K562 (cell line): ENCODE measurements around the gene NAA38. TPM values are rescaled to one million over a fixed set of nuclear protein-coding genes. Genes with fewer than 3 reads are reported as not detected.

Experiments used
- ARHGAP35 ChIP-seq: fragments of 450-650 bp; IDR thresholded peaks from 2 replicates; pipeline ENCODE4 v1.6.1; 2018; ENCODE audit not compliant: partially characterized antibody
- BACH1 ChIP-seq: fragments of 200-800 bp; sonication (Bioruptor generic); IDR thresholded peaks from 2 replicates; pipeline ENCODE4 v1.6.1; 2016; ENCODE audit warnings: missing genetic modification characterization, missing compliant biosample characterization
- CBX5 ChIP-seq: IDR thresholded peaks from 2 replicates; pipeline ENCODE4 v1.6.1; 2014; ENCODE audit warnings: low read depth, borderline replicate concordance
- CXXC5 ChIP-seq: fragments of 250-450 bp; sonication (Bioruptor Pico); IDR thresholded peaks from 2 replicates; pipeline ENCODE4 v1.8.0; 2022; ENCODE audit warnings: inconsistent platforms, mild to moderate bottlenecking, moderate library complexity
- DACH1 ChIP-seq: fragments of 450-650 bp; IDR thresholded peaks from 2 replicates; pipeline ENCODE4 v1.6.1; 2018; ENCODE audit not compliant: partially characterized antibody
- FOXJ3 ChIP-seq: sonication (generic); formaldehyde crosslinking; IDR thresholded peaks from 2 replicates; pipeline ENCODE4 v1.4.0; 2020; ENCODE audit warnings: mild to moderate bottlenecking, missing genetic modification reagents
- HNRNPL ChIP-seq: fragments of 200-400 bp; formaldehyde crosslinking; IDR thresholded peaks from 2 replicates; pipeline ENCODE4 v1.6.1; 2017; ENCODE audit warnings: low read depth, mild to moderate bottlenecking, low read length
- JUNB ChIP-seq: fragments of 450-650 bp; formaldehyde crosslinking; conservative IDR thresholded peaks from 2 replicates; pipeline ENCODE4 v1.4.0; 2020; ENCODE audit warnings: mild to moderate bottlenecking
- MCM7 ChIP-seq, 2 experiments: fragments of 450-650 bp; IDR thresholded peaks; 2 replicates each; pipeline ENCODE4 v1.6.1; 2016 to 2018
- NFE2L1 ChIP-seq: fragments of 450-650 bp; IDR thresholded peaks from 2 replicates; pipeline ENCODE4 v1.6.1; 2016; ENCODE audit warnings: missing genetic modification characterization, low read depth, mild to moderate bottlenecking, missing compliant biosample characterization, moderate library complexity, borderline replicate concordance
- RBM25 ChIP-seq: fragments of 200-400 bp; formaldehyde crosslinking; IDR thresholded peaks from 2 replicates; pipeline ENCODE4 v1.6.1; 2018; ENCODE audit warnings: low read length, low read depth, moderate library complexity; ENCODE audit not compliant: severe bottlenecking
- SIRT6 ChIP-seq: IDR thresholded peaks from one replicate; pipeline ENCODE4 v1.6.1; 2012; ENCODE audit warnings: low read depth, mild to moderate bottlenecking, control low read depth, inconsistent platforms, low read length, moderate library complexity
- SMARCC2 ChIP-seq: fragments of 450-650 bp; IDR thresholded peaks from 2 replicates; pipeline ENCODE4 v1.6.1; 2017; ENCODE audit warnings: antibody characterized with exemption, moderate library complexity, mild to moderate bottlenecking, low read depth
- TCFL5 ChIP-seq: fragments of 250-450 bp; sonication (Bioruptor Pico); conservative IDR thresholded peaks from 2 replicates; pipeline ENCODE4 v1.6.1; 2021; ENCODE audit warnings: mild to moderate bottlenecking, moderate library complexity, matching md5 sums
- THRAP3 ChIP-seq: fragments of 450-650 bp; IDR thresholded peaks from 2 replicates; pipeline ENCODE4 v1.6.1; 2016; ENCODE audit warnings: mild to moderate bottlenecking, inconsistent platforms, borderline replicate concordance
- TOE1 ChIP-seq, 2 experiments: fragments of 450-650 bp in 1 of 2; sonication (generic) in 1 of 2; formaldehyde crosslinking in 1 of 2; IDR thresholded peaks; 2 replicates each; pipeline versions ENCODE4 v1.7.1 to v1.8.0; 2016 to 2022; ENCODE audit warnings: borderline replicate concordance in 2 of 2, mild to moderate bottlenecking in 2 of 2, antibody characterized with exemption in 1 of 2, inconsistent platforms in 1 of 2, low read depth in 1 of 2, missing genetic modification reagents in 1 of 2, moderate library complexity in 1 of 2
- XRCC5 ChIP-seq: fragments of 200-400 bp; formaldehyde crosslinking; IDR thresholded peaks from 2 replicates; pipeline ENCODE4 v1.6.1; 2017; ENCODE audit warnings: low read depth, mild to moderate bottlenecking, low read length
- ZNF12 ChIP-seq: sonication (generic); formaldehyde crosslinking; IDR thresholded peaks from 2 replicates; pipeline ENCODE4 v1.4.0; 2020; ENCODE audit warnings: mild to moderate bottlenecking, missing genetic modification reagents
- ZNF311 ChIP-seq: fragments of 250-450 bp; sonication (Bioruptor Pico); IDR thresholded peaks from 2 replicates; pipeline ENCODE4 v1.4.0; 2020; ENCODE audit warnings: mild to moderate bottlenecking, moderate library complexity
- ZZZ3 ChIP-seq: fragments of 450-650 bp; IDR thresholded peaks from 2 replicates; pipeline ENCODE4 v1.6.1; 2016; ENCODE audit warnings: antibody characterized with exemption, mild to moderate bottlenecking, moderate library complexity
- polyA plus RNA-seq, 8 experiments: library from polyadenylated mRNA; depleted of rRNA in 4 of 8; stranded (reverse) in 5 of 8; unstranded in 3 of 8; fragments of >200 nt; fragmentation: Nextera tagmentation in 2 of 8; fragmentation: Illumina TruSeq in 1 of 8; extraction: Ambion mirVana in 2 of 8; extraction: Trizol in 1 of 8; gene quantifications; 2 replicates each; pipeline versions ENCODE4 v1.2.1 to v1.2.3, GENCODE V29; 2011 to 2014; ENCODE audit warnings: inconsistent platforms in 1 of 8, missing spikeins in 1 of 8
- total RNA-seq, 7 experiments: library from RNA; depleted of rRNA in 6 of 7; stranded (reverse); fragments of >200 nt in 6 of 7; fragmentation: Illumina TruSeq in 2 of 7; extraction: Trizol in 2 of 7; gene quantifications; 2 replicates each; pipeline versions ENCODE4 v1.2.1 to v1.2.3, GENCODE V29; 2011 to 2021; ENCODE audit warnings: low replicate concordance in 1 of 7
- TF ChIP-seq, protein P1 (sequence below): sonication (generic); formaldehyde crosslinking; IDR thresholded peaks from 2 replicates; pipeline ENCODE4 v1.8.1; 2023; ENCODE audit warnings: mild to moderate bottlenecking, missing genetic modification reagents, moderate library complexity
- TF ChIP-seq, protein P2 (sequence below): fragments of 450-650 bp; IDR thresholded peaks from 2 replicates; pipeline ENCODE4 v1.6.1; 2016; ENCODE audit warnings: low read depth, mild to moderate bottlenecking, moderate library complexity
- TF ChIP-seq, protein P3 (sequence below): fragments of 250-450 bp; sonication (Bioruptor Pico); IDR thresholded peaks from 2 replicates; pipeline ENCODE4 v1.4.0; 2020; ENCODE audit warnings: mild to moderate bottlenecking

The NAA38 gene
- total and polyA plus RNA-seq, 9 of the 15 experiments (the other 6 are each of a cell fraction or from before 2014, with no cell fraction given), result 16.4 to 99.8 (median 57.3) TPM

DNA sequence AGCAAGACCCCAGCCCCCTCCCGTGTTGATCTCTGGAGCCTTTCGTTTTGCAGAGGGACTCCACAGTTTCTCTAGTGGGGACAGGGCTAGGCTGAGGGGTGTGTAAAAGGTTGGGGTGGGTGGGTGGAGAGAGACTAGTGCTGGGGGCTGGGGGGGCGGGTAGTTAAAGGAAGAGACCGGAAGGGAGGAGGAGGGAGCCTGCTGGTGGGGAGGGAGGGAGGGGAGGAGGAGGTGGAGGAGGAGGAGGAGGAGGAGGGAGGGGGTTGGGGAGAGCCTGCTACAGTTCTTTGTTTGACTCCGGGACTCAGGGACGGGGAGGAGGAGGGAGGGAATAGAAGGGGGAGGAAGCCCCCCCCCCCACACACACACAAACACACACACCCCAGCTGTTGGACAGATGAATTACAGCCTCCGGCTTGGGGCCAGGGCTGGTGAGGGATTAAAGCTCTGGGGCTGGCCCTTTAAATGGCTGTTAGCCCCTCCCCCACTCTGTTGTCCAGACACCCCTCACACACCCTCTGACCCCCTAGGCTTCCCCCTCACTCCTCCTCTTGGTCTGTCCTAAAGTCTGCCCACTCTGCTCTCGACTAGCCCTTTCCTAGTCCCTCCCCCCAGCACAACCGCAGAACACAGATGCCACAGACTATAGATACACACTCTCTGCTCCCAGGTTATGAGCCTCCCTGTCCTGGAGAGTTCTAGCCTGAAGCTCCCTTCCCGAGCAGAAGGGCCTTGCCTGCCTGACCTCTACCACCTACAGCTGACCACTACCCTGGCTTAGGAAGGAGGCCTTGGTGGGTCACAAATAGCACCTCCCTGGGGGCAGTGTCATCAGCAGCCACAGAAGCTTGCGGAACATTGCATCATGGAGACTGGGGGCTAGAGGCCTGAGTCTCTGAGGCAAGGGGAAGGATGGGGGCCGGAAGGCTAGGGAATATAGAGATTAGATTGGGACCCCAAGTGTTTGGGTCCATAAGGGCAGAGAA is 19.0 kb downstream of the NAA38 start (continued):
- TF ChIP-seq SMARCC2 (no peak), CBX5 (no peak), DACH1 (no peak), BACH1 (tag) (no peak), HNRNPL (no peak), TOE1 (IDR thresholded peaks at IDR 0.05; ENCODE audit: borderline replicate concordance) (0 out of 2 replicates have a peak, but pooled peaks have one; percentile 34), TOE1 (CRISPR knock-in tag; IDR thresholded peaks at IDR 0.05; ENCODE audit: borderline replicate concordance, low read depth) (no peak), MCM7 (IDR thresholded peaks at IDR 0.05) (no peak), CXXC5 (CRISPR knock-in tag) (no peak), TCFL5 (CRISPR knock-in tag) (no peak), RBM25 (no peak), SIRT6 (no peak), NFE2L1 (tag) (no peak), FOXJ3 (CRISPR knock-in tag) (no peak), ZNF311 (CRISPR knock-in tag) (no peak), ZZZ3 (no peak), ZNF12 (CRISPR knock-in tag) (no peak), XRCC5 (no peak), JUNB (CRISPR knock-in tag) (no peak), ARHGAP35 (no peak), THRAP3 (no peak)
- TF ChIP-seq, protein P1, sequence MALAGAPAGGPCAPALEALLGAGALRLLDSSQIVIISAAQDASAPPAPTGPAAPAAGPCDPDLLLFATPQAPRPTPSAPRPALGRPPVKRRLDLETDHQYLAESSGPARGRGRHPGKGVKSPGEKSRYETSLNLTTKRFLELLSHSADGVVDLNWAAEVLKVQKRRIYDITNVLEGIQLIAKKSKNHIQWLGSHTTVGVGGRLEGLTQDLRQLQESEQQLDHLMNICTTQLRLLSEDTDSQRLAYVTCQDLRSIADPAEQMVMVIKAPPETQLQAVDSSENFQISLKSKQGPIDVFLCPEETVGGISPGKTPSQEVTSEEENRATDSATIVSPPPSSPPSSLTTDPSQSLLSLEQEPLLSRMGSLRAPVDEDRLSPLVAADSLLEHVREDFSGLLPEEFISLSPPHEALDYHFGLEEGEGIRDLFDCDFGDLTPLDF (CRISPR knock-in tag), result no peak
- TF ChIP-seq, protein P2, sequence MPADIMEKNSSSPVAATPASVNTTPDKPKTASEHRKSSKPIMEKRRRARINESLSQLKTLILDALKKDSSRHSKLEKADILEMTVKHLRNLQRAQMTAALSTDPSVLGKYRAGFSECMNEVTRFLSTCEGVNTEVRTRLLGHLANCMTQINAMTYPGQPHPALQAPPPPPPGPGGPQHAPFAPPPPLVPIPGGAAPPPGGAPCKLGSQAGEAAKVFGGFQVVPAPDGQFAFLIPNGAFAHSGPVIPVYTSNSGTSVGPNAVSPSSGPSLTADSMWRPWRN, result no peak
- TF ChIP-seq, protein P3, sequence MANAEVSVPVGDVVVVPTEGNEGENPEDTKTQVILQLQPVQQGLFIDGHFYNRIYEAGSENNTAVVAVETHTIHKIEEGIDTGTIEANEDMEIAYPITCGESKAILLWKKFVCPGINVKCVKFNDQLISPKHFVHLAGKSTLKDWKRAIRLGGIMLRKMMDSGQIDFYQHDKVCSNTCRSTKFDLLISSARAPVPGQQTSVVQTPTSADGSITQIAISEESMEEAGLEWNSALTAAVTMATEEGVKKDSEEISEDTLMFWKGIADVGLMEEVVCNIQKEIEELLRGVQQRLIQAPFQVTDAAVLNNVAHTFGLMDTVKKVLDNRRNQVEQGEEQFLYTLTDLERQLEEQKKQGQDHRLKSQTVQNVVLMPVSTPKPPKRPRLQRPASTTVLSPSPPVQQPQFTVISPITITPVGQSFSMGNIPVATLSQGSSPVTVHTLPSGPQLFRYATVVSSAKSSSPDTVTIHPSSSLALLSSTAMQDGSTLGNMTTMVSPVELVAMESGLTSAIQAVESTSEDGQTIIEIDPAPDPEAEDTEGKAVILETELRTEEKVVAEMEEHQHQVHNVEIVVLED (CRISPR knock-in tag), result no peak
